Measurements from ENCODE around the gene TRMT6.

GRCh38 chr20:5989539-5989938 is 39.2 kb upstream of the TRMT6 start:
- TF ChIP-seq, protein P1, sequence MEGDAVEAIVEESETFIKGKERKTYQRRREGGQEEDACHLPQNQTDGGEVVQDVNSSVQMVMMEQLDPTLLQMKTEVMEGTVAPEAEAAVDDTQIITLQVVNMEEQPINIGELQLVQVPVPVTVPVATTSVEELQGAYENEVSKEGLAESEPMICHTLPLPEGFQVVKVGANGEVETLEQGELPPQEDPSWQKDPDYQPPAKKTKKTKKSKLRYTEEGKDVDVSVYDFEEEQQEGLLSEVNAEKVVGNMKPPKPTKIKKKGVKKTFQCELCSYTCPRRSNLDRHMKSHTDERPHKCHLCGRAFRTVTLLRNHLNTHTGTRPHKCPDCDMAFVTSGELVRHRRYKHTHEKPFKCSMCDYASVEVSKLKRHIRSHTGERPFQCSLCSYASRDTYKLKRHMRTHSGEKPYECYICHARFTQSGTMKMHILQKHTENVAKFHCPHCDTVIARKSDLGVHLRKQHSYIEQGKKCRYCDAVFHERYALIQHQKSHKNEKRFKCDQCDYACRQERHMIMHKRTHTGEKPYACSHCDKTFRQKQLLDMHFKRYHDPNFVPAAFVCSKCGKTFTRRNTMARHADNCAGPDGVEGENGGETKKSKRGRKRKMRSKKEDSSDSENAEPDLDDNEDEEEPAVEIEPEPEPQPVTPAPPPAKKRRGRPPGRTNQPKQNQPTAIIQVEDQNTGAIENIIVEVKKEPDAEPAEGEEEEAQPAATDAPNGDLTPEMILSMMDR (IDR thresholded peaks at IDR 0.05): no peak
- no peak for TF ChIP-seq POLR2AphosphoS5 (IDR thresholded peaks at IDR 0.05)

All from sigmoid colon (tissue), 4 donors.